ENCODE data around the gene TMEM45A.

TMEM45A gene

DNA sequence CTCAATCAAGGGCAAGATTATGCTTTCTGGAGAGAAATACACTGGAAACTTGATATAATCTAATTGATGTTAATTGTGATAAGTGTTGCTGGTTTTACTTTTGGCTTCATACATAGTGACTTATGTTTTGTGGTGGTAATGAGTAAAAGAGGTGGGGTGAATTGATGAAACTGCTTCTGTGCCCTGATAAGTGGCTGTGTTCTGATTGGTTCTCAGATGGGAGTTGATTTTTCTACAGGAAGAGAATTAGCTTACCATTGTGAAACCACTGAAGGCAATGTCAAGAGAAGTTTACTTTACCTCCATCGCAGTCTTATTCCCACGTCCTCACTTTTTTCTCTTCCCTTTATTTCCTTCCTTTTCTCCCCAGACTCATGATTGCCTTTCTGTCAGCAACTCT, 23.8 kb downstream of the TMEM45A start:
- H3K27me3 ChIP-seq (ENCODE audit: insufficient read depth, poor library complexity, severe bottlenecking) = no peaks in the 10 kb centered on the region
- TF ChIP-seq, protein P1, sequence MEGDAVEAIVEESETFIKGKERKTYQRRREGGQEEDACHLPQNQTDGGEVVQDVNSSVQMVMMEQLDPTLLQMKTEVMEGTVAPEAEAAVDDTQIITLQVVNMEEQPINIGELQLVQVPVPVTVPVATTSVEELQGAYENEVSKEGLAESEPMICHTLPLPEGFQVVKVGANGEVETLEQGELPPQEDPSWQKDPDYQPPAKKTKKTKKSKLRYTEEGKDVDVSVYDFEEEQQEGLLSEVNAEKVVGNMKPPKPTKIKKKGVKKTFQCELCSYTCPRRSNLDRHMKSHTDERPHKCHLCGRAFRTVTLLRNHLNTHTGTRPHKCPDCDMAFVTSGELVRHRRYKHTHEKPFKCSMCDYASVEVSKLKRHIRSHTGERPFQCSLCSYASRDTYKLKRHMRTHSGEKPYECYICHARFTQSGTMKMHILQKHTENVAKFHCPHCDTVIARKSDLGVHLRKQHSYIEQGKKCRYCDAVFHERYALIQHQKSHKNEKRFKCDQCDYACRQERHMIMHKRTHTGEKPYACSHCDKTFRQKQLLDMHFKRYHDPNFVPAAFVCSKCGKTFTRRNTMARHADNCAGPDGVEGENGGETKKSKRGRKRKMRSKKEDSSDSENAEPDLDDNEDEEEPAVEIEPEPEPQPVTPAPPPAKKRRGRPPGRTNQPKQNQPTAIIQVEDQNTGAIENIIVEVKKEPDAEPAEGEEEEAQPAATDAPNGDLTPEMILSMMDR (IDR thresholded peaks at IDR 0.05; ENCODE audit: poor library complexity, severe bottlenecking) = no peak
- H3K4me1 ChIP-seq (ENCODE audit: insufficient read depth, poor library complexity, severe bottlenecking) = no peaks in the 10 kb centered on the region
- DNase-seq (ENCODE audit: low spot score) (no peak), ATAC-seq (ENCODE audit: low read depth) (no peak)
- no peak overlapping the region for H3K27ac ChIP-seq (ENCODE audit: poor library complexity, severe bottlenecking)
- H3K4me3 ChIP-seq (ENCODE audit: severe bottlenecking) = no peak overlapping the region
- no peaks in the 10 kb centered on the region for H3K9me3 ChIP-seq (ENCODE audit: severe bottlenecking)
- no peaks in the 10 kb centered on the region for H3K36me3 ChIP-seq (ENCODE audit: low read depth)

DNA sequence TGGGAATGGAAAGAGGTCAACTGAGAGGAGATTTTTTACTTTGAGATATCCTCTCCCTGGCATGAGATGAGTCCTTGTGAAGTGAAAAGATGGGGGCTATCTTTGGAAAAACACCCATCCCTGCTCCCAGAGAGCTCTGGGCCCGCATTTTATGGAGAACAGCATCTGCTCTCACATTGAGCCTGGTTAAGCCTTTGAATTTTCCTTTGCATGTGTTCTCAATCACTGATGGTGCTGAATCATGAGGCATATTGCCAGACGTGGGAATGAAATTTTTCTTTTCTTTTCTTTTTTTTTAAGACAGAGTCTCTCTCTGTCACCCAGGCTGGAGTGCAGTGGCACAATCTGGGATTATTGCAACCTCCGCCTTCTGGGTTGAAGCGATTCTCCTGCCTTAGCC, 24.4 kb downstream of the TMEM45A start:
- no peaks in the 10 kb centered on the region for H3K27me3 ChIP-seq (ENCODE audit: insufficient read depth, poor library complexity, severe bottlenecking)
- H3K4me3 ChIP-seq (ENCODE audit: severe bottlenecking) = no peak overlapping the region
- no peaks in the 10 kb centered on the region for H3K36me3 ChIP-seq (ENCODE audit: low read depth)
- no peak overlapping the region for H3K27ac ChIP-seq (ENCODE audit: poor library complexity, severe bottlenecking)
- TF ChIP-seq, protein P1 (IDR thresholded peaks at IDR 0.05; ENCODE audit: poor library complexity, severe bottlenecking) = no peak
- DNase-seq (ENCODE audit: low spot score) (no peak), ATAC-seq (ENCODE audit: low read depth) (no peak)
- H3K9me3 ChIP-seq (ENCODE audit: severe bottlenecking) = no peaks in the 10 kb centered on the region
- no peaks in the 10 kb centered on the region for H3K4me1 ChIP-seq (ENCODE audit: insufficient read depth, poor library complexity, severe bottlenecking)

DNA sequence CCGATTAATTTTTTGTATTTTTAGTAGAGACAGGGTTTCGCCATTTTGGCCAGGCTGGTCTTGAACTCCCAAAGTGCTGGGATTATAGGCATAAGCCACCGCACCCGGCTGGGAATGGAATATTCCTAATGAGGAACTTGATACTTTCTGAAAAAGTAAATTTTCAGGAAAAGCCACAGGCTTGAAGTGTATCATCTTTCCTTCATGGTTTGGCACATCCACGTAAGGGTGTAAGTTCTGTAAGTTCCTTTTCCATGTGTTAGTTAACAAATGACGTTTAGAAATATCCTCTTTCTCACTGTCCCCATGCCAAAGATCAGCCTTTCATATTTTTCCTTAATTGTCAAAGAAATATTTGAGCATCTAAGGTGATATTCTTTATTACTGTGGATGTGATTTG, 24.9 kb downstream of the TMEM45A start:
- TF ChIP-seq, protein P1 (IDR thresholded peaks at IDR 0.05; ENCODE audit: poor library complexity, severe bottlenecking) = no peak
- Histone ChIP-seq H3K27me3 (ENCODE audit: insufficient read depth, poor library complexity, severe bottlenecking) (no peaks in the 10 kb centered on the region), H3K9me3 (ENCODE audit: severe bottlenecking) (no peaks in the 10 kb centered on the region), H3K4me3 (ENCODE audit: severe bottlenecking) (no peak overlapping the region), H3K4me1 (ENCODE audit: insufficient read depth, poor library complexity, severe bottlenecking) (no peaks in the 10 kb centered on the region), H3K36me3 (ENCODE audit: low read depth) (no peaks in the 10 kb centered on the region), H3K27ac (ENCODE audit: poor library complexity, severe bottlenecking) (no peak overlapping the region)
- no peak for DNase-seq (ENCODE audit: low spot score)
- ATAC-seq (ENCODE audit: low read depth) = no peak

DNA sequence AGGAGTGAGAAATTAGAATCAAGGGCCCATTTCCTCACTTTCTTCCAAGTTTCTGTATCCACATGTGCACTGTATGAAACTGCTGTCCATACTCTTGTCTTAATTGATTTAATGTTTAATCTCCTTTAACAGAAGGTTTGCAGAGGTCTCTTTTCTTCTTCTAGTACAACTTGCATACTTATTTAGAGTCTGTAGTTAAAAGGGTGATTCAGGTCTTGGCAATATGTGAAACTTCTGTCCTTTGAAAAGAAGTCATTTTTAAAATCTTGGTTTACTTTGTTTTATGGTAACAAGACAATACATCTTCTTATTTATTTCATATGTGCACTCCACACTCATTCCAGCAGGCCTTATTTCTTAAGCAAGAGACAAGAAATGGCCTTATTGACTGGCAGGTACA, 25.8 kb downstream of the TMEM45A start:
- Histone ChIP-seq H3K4me1 (ENCODE audit: insufficient read depth, poor library complexity, severe bottlenecking) (no peaks in the 10 kb centered on the region), H3K4me3 (ENCODE audit: severe bottlenecking) (no peak overlapping the region)
- TF ChIP-seq, protein P1 (IDR thresholded peaks at IDR 0.05; ENCODE audit: poor library complexity, severe bottlenecking) = no peak

DNA sequence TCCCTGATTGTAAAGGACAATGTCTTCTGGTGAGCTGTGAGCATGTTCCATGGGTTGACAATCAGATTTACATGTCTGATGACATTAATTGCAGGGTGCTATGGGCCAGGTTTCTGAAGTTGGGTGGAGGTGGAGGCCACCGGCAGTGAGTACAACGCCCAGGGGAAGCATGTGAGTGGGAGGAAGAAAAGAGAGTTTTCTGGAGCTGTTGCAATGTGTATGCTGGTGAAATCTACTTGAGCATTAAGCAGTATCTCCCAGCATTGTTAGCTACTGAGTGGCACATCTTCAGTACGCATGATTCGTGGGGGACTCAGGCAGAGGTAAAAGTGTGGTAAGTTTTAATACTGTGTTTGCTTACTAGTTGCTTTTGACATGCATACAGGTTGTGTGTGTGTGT, 26.6 kb downstream of the TMEM45A start:
- DNase-seq (ENCODE audit: low spot score) (no peak), ATAC-seq (ENCODE audit: low read depth) (no peak)
- H3K4me3 ChIP-seq (ENCODE audit: severe bottlenecking) = no peak overlapping the region

More for the DNA sequence above, 25.8 kb downstream of the TMEM45A start:
- no peaks in the 10 kb centered on the region for H3K36me3 ChIP-seq (ENCODE audit: low read depth)
- no peak overlapping the region for H3K27ac ChIP-seq (ENCODE audit: poor library complexity, severe bottlenecking)
- H3K27me3 ChIP-seq (ENCODE audit: insufficient read depth, poor library complexity, severe bottlenecking) = no peaks in the 10 kb centered on the region
- no peak for ATAC-seq (ENCODE audit: low read depth)
- H3K9me3 ChIP-seq (ENCODE audit: severe bottlenecking) = no peaks in the 10 kb centered on the region
- DNase-seq (ENCODE audit: low spot score) = no peak

More for the DNA sequence above, 26.6 kb downstream of the TMEM45A start:
- Histone ChIP-seq H3K9me3 (ENCODE audit: severe bottlenecking) (no peaks in the 10 kb centered on the region), H3K4me1 (ENCODE audit: insufficient read depth, poor library complexity, severe bottlenecking) (no peaks in the 10 kb centered on the region), H3K27ac (ENCODE audit: poor library complexity, severe bottlenecking) (no peak overlapping the region), H3K36me3 (ENCODE audit: low read depth) (no peaks in the 10 kb centered on the region), H3K27me3 (ENCODE audit: insufficient read depth, poor library complexity, severe bottlenecking) (no peaks in the 10 kb centered on the region)
- TF ChIP-seq, protein P1 (IDR thresholded peaks at IDR 0.05; ENCODE audit: poor library complexity, severe bottlenecking) = no peak

All from RWPE2 (cell line).